GM23338 (cell line): ENCODE measurements around the gene ARG2. TPM values are rescaled to one million over a fixed set of nuclear protein-coding genes. Genes with fewer than 3 reads are reported as not detected.

Experiments used
- EZH2 ChIP-seq: fragments of 200-600 bp; sonication (generic); IDR thresholded peaks from one replicate; pipeline ENCODE4 v1.8.0; 2017; ENCODE audit warnings: antibody characterized with exemption, mild to moderate bottlenecking, low read depth; ENCODE audit not compliant: unreplicated experiment
- REST ChIP-seq: IDR thresholded peaks from one replicate; pipeline ENCODE4 v1.6.1; 2018; ENCODE audit warnings: antibody characterized with exemption; ENCODE audit not compliant: unreplicated experiment
- polyA plus RNA-seq: library from polyadenylated mRNA; unstranded; fragments of >200 nt; fragmentation: Nextera tagmentation; extraction: Ambion mirVana; gene quantifications from 2 replicates; pipeline ENCODE4 v1.2.1, GENCODE V29; 2016
- small RNA-seq: library from RNA; depleted of rRNA; stranded (forward); fragments of <200 nt; gene quantifications from one replicate; pipeline ENCODE3, GENCODE V24; 2014; ENCODE audit warnings: low replicate concordance
- total RNA-seq: library from RNA; depleted of rRNA; stranded (reverse); fragments of >200 nt; shearing (Covaris generic); gene quantifications from 2 replicates; pipeline ENCODE4 v1.2.3, GENCODE V29; 2014; rRNA removed

ARG2 gene
- total and polyA plus RNA-seq, 2 experiments from 2014 or later, result 42.7 to 69.4 TPM

GRCh38 chr14:67698179-67698578 lies 78.5 kb downstream of the ARG2 start (continued):
- no peak for TF ChIP-seq REST
- no peak for TF ChIP-seq EZH2

Small RNA genes within 50 kb of the gene (small RNA-seq; reads per million reads assigned to genes)
- gene AL132640.3 (not detected), gene RF00019 (not detected), gene RNA5SP386 (not detected)

Other genes with a start within 250 kb of the ARG2 start
- 1.0 TPM in 1 of 2 replicates, not detected in the other for gene PLEK2, start 207.8 kb upstream of the ARG2 start, total RNA-seq
- 0.61 and 2.2 TPM in 2 replicates for gene PLEK2, start 207.8 kb upstream of the ARG2 start, polyA plus RNA-seq
- gene TMEM229B, start 131.2 kb upstream of the ARG2 start, total RNA-seq, result 1.6 and 2.4 TPM in 2 replicates
- 0.42 TPM in 1 of 2 replicates, not detected in the other for gene TMEM229B, start 131.2 kb upstream of the ARG2 start, polyA plus RNA-seq
- gene PLEKHH1, start 86.6 kb upstream of the ARG2 start, total RNA-seq, result 30.6 and 33.9 TPM in 2 replicates
- 14.7 and 15.4 TPM in 2 replicates for gene PLEKHH1, start 86.6 kb upstream of the ARG2 start, polyA plus RNA-seq
- 6.1 and 8.7 TPM in 2 replicates for gene PIGH, start 19.7 kb upstream of the ARG2 start, total RNA-seq
- gene PIGH, start 19.7 kb upstream of the ARG2 start, polyA plus RNA-seq, result 8.2 and 9.3 TPM in 2 replicates
- gene VTI1B, start 54.7 kb downstream of the ARG2 start, total RNA-seq, result 44.5 and 44.7 TPM in 2 replicates
- 90.2 and 96.1 TPM in 2 replicates for gene VTI1B, start 54.7 kb downstream of the ARG2 start, polyA plus RNA-seq
- gene RDH11, start 75.8 kb downstream of the ARG2 start, total RNA-seq, result 139 and 142 TPM in 2 replicates
- gene RDH11, start 75.8 kb downstream of the ARG2 start, polyA plus RNA-seq, result 83.5 and 95.2 TPM in 2 replicates
- gene RDH12, start 82.0 kb downstream of the ARG2 start, total RNA-seq, result 0.28 and 0.54 TPM in 2 replicates
- gene RDH12, start 82.0 kb downstream of the ARG2 start, polyA plus RNA-seq, result 1.6 and 1.7 TPM in 2 replicates
- gene ZFYVE26, start 196.7 kb downstream of the ARG2 start, total RNA-seq, result 29.2 and 36.0 TPM in 2 replicates
- 5.2 and 5.6 TPM in 2 replicates for gene ZFYVE26, start 196.7 kb downstream of the ARG2 start, polyA plus RNA-seq
- gene RAD51B, start 199.9 kb downstream of the ARG2 start, total RNA-seq, result 19.7 and 29.1 TPM in 2 replicates
- gene RAD51B, start 199.9 kb downstream of the ARG2 start, polyA plus RNA-seq, result 6.3 and 15.7 TPM in 2 replicates